Endodermal cell (in vitro differentiated cells): ENCODE data around the gene EPHX1. TPM values are rescaled to one million over a fixed set of nuclear protein-coding genes. Genes with fewer than 3 reads are reported as not detected.

ENCODE experiments used
- DNase-seq: peaks from one replicate; pipeline ENCODE4 v3.0.0-alpha.2; 2017
- H3K27ac ChIP-seq: 2 replicates; pipeline ENCODE4 v1.5.1; 2013; ENCODE audit warnings: mild to moderate bottlenecking, low read depth, low read length, moderate library complexity
- H3K27me3 ChIP-seq: 2 replicates; pipeline ENCODE4 v1.6.1; 2013; ENCODE audit warnings: mild to moderate bottlenecking, low read length, moderate library complexity; ENCODE audit not compliant: insufficient read depth, control insufficient read depth, poor library complexity, severe bottlenecking
- H3K36me3 ChIP-seq: 2 replicates; pipeline ENCODE4 v1.7.0; 2013; ENCODE audit warnings: mild to moderate bottlenecking, low read length, moderate library complexity; ENCODE audit not compliant: control insufficient read depth, insufficient read depth
- H3K4me1 ChIP-seq: one replicate; pipeline ENCODE4 v1.7.0; 2013; ENCODE audit warnings: low read length; ENCODE audit not compliant: control insufficient read depth, insufficient read depth
- H3K4me3 ChIP-seq: 2 replicates; pipeline ENCODE4 v1.5.1; 2013; ENCODE audit warnings: mild to moderate bottlenecking, low read length, moderate library complexity
- H3K9ac ChIP-seq: 2 replicates; pipeline ENCODE4 v1.6.1; 2013; ENCODE audit warnings: mild to moderate bottlenecking, low read length, moderate library complexity; ENCODE audit not compliant: poor library complexity, severe bottlenecking; ENCODE audit errors: extremely low read depth
- H3K9me3 ChIP-seq: 2 replicates; pipeline ENCODE4 v1.6.1; 2013; ENCODE audit warnings: mild to moderate bottlenecking, low read length, moderate library complexity; ENCODE audit not compliant: control insufficient read depth
- H3K27ac Mint-ChIP-seq: 2 replicates; pipeline ENCODE4 v1.8.0; 2020; ENCODE audit warnings: mixed read lengths
- H3K27me3 Mint-ChIP-seq: 2 replicates; pipeline ENCODE4 v1.8.0; 2021; ENCODE audit warnings: mild to moderate bottlenecking, mixed read lengths; ENCODE audit not compliant: insufficient read depth
- H3K36me3 Mint-ChIP-seq: 2 replicates; pipeline ENCODE4 v1.8.0; 2020; ENCODE audit warnings: low read depth, mixed read lengths
- H3K4me1 Mint-ChIP-seq: 2 replicates; pipeline ENCODE4 v1.8.0; 2020; ENCODE audit warnings: mixed read lengths
- H3K4me3 Mint-ChIP-seq: 2 replicates; pipeline ENCODE4 v1.8.0; 2020; ENCODE audit warnings: mild to moderate bottlenecking, moderate library complexity, mixed read lengths
- H3K9me3 Mint-ChIP-seq: 2 replicates; pipeline ENCODE4 v1.8.0; 2020; ENCODE audit warnings: mild to moderate bottlenecking, mixed read lengths
- CTCF ChIP-seq: fragments of 200-600 bp; sonication (generic); conservative IDR thresholded peaks from 2 replicates; pipeline ENCODE4 v1.5.0; 2021; ENCODE audit warnings: antibody characterized with exemption, mild to moderate bottlenecking
- WGBS, 2 experiments: methylation state at CpG; one replicate each; pipeline versions ENCODE4 v1.1.5 to v1.1.7; 2013; ENCODE audit warnings: missing lambda C conversion rate in 2 of 2, mixed read lengths in 1 of 2; ENCODE audit not compliant: insufficient coverage in 1 of 2, insufficient read length in 1 of 2; 5-methylcytosine and 5-hydroxymethylcytosine counted together
- total RNA-seq, 2 donors: library from RNA; stranded (reverse); fragmentation: NEBNext Ultra II Directional in 1 of 2; extraction: Animal tissue kit (Norgen Biotek cat#: 25700) in 1 of 2; gene quantifications; 2 replicates in 1 of 2; 3 replicates in 1 of 2; pipeline ENCODE4 v1.2.1, GENCODE V29; 2021

EPHX1 gene
- total RNA-seq, 2 donors from 2014 or later: 49.2 to 84.1 TPM

- WGBS, 2 experiments: 92 to 97% methylated on average over 11 to 18 of the region's 18 CpGs
- DNase-seq: peak; percentile 56
- no peaks in the 10 kb centered on the region for H3K27me3 Mint-ChIP-seq
- H3K9ac ChIP-seq: no peak overlapping the region
- peaks cover 21% of the 10 kb centered on the region for H3K4me1 Mint-ChIP-seq
- no peak overlapping the region for H3K27ac ChIP-seq
- H3K27ac Mint-ChIP-seq: peak overlapping the region; percentile 12
- no peak for TF ChIP-seq CTCF
- H3K4me1 ChIP-seq: peaks cover 8% of the 10 kb centered on the region
- no peaks in the 10 kb centered on the region for H3K27me3 ChIP-seq
- no peaks in the 10 kb centered on the region for H3K9me3 Mint-ChIP-seq
- H3K9me3 ChIP-seq: no peaks in the 10 kb centered on the region
- peaks cover 57% of the 10 kb centered on the region for H3K36me3 Mint-ChIP-seq
- H3K4me3 ChIP-seq: no peak overlapping the region
- no peak overlapping the region for H3K4me3 Mint-ChIP-seq
- peaks cover 84% of the 10 kb centered on the region for H3K36me3 ChIP-seq
Measured at GRCh38 chr1:225844236-225845061, 34.5 kb downstream of the EPHX1 start.

GRCh38 chr1:225845097-225845496, 35.2 kb downstream of the EPHX1 start:
- 95 to 97% methylated on average over 9 to 14 of the region's 14 CpGs for WGBS, 2 experiments
- peaks cover 84% of the 10 kb centered on the region for H3K36me3 ChIP-seq
- H3K4me3 ChIP-seq: no peak overlapping the region
- H3K9ac ChIP-seq: no peak overlapping the region
- H3K27me3 ChIP-seq: no peaks in the 10 kb centered on the region
- no peak for TF ChIP-seq CTCF
- Mint-ChIP-seq H3K36me3 (peaks cover 57% of the 10 kb centered on the region), H3K9me3 (peaks cover 5% of the 10 kb centered on the region), H3K27me3 (no peaks in the 10 kb centered on the region), H3K4me1 (peaks cover 21% of the 10 kb centered on the region), H3K4me3 (no peak overlapping the region), H3K27ac (no peak overlapping the region)
- H3K27ac ChIP-seq: no peak overlapping the region
- no peak for DNase-seq
- H3K9me3 ChIP-seq: no peaks in the 10 kb centered on the region
- H3K4me1 ChIP-seq: peaks cover 10% of the 10 kb centered on the region

- peak; percentile 91 for TF ChIP-seq CTCF
- no peaks in the 10 kb centered on the region for H3K27me3 Mint-ChIP-seq
- Histone ChIP-seq H3K4me3 (no peak overlapping the region), H3K36me3 (peaks cover 84% of the 10 kb centered on the region), H3K27me3 (no peaks in the 10 kb centered on the region), H3K9ac (no peak overlapping the region), H3K27ac (no peak overlapping the region), H3K4me1 (peaks cover 10% of the 10 kb centered on the region), H3K9me3 (peaks cover 5% of the 10 kb centered on the region)
- no peak overlapping the region for H3K4me3 Mint-ChIP-seq
- peaks cover 57% of the 10 kb centered on the region for H3K36me3 Mint-ChIP-seq
- H3K27ac Mint-ChIP-seq: peak overlapping the region; percentile 81
- peaks cover 11% of the 10 kb centered on the region for H3K9me3 Mint-ChIP-seq
- H3K4me1 Mint-ChIP-seq: peaks cover 21% of the 10 kb centered on the region
- DNase-seq: peak; percentile 96
- 74 to 86% methylated on average over 8 to 13 of the region's 13 CpGs for WGBS, 2 experiments
Measured at GRCh38 chr1:225845571-225846259, 35.8 kb downstream of the EPHX1 start.
